ENCODE measurements around the gene HDGFL3.

HDGFL3 gene

GRCh38 chr15:83129791-83130190 is 77.8 kb downstream of the HDGFL3 start:
- H3K4me1 ChIP-seq (ENCODE audit: control insufficient read depth, insufficient read depth, low read length, poor library complexity, severe bottlenecking): no peaks in the 10 kb centered on the region
- WGBS, 2 experiments (ENCODE audit: insufficient coverage in 2 of 2): 94 to 100% methylated on average over 2 of the region's 2 CpGs
- no peak overlapping the region for H3K4me3 ChIP-seq (ENCODE audit: extremely low read depth, insufficient read depth, low read length, poor library complexity, severe bottlenecking)
- peaks cover 60% of the 10 kb centered on the region for H3K36me3 ChIP-seq (ENCODE audit: control insufficient read depth, insufficient read depth, low read length)
- H3K27ac ChIP-seq (ENCODE audit: low read depth, low read length, severe bottlenecking): no peak overlapping the region
- H3K9me3 ChIP-seq (ENCODE audit: control insufficient read depth, low read length): no peaks in the 10 kb centered on the region

DNA sequence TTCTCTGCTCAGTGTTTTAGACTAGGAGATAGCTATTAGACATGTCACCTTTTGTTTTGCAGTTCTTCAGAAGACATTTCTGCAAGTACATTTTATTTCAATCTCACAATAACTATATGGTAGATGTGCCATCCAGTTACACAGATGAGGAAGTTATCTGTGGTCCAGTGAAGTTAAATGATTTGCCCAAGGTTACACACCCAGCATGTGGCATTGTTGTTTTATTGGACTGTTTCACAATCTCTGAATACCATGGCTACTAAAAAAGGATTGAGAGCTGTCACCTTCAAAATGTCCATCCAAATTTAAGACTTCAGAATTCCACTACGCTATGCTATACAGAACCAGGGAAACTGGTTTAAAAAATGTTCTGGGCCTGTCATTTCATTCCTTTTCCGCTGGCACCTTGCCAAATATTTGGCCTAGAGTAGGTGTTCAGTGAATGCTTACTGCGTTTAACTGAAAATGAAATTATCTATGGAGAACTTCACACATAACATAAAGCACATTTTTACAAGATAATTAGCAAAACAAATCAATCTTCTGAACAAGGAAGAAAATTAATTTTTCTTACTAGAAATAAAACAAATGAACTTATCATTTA is 80.0 kb downstream of the HDGFL3 start:
- 83 to 100% methylated on average over 1 to 2 of the region's 3 CpGs for WGBS, 2 experiments (ENCODE audit: insufficient coverage in 2 of 2)
- Histone ChIP-seq H3K27ac (ENCODE audit: low read depth, low read length, severe bottlenecking) (no peak overlapping the region), H3K4me1 (ENCODE audit: control insufficient read depth, insufficient read depth, low read length, poor library complexity, severe bottlenecking) (no peaks in the 10 kb centered on the region), H3K36me3 (ENCODE audit: control insufficient read depth, insufficient read depth, low read length) (peaks cover 45% of the 10 kb centered on the region), H3K9me3 (ENCODE audit: control insufficient read depth, low read length) (no peaks in the 10 kb centered on the region), H3K4me3 (ENCODE audit: extremely low read depth, insufficient read depth, low read length, poor library complexity, severe bottlenecking) (no peak overlapping the region)

DNA sequence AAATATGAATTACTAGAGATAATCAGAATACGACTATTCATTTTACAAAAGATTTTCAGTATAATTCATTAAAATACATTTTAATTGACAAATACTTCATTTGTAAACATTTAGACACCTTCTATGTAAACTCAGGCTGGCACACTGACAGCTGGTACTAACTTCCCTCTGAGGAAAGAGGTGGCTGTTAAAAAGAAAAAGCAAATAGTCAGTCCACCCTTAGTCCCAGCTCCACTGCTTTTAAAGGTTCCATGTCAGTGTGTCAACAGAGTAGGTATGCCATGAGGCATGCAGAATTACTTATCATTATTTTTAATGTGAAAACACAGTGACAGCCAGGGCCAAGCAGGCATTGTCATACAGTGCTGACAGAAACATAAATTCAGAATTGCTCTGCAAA is 84.1 kb downstream of the HDGFL3 start:
- Histone ChIP-seq H3K9me3 (ENCODE audit: control insufficient read depth, low read length) (no peaks in the 10 kb centered on the region), H3K27ac (ENCODE audit: low read depth, low read length, severe bottlenecking) (no peak overlapping the region), H3K4me3 (ENCODE audit: extremely low read depth, insufficient read depth, low read length, poor library complexity, severe bottlenecking) (no peak overlapping the region), H3K36me3 (ENCODE audit: control insufficient read depth, insufficient read depth, low read length) (peaks cover 18% of the 10 kb centered on the region), H3K4me1 (ENCODE audit: control insufficient read depth, insufficient read depth, low read length, poor library complexity, severe bottlenecking) (no peaks in the 10 kb centered on the region)
- no CpG with 5 or more reads among the region's 1 CpG for WGBS, 2 experiments (ENCODE audit: insufficient coverage in 2 of 2)

GRCh38 chr15:83119968-83120581 is 87.5 kb downstream of the HDGFL3 start:
- WGBS, 2 experiments (ENCODE audit: insufficient coverage in 2 of 2): 96 to 97% methylated on average over 5 to 7 of the region's 9 CpGs
- Histone ChIP-seq H3K4me3 (ENCODE audit: extremely low read depth, insufficient read depth, low read length, poor library complexity, severe bottlenecking) (no peak overlapping the region), H3K27ac (ENCODE audit: low read depth, low read length, severe bottlenecking) (no peak overlapping the region), H3K9me3 (ENCODE audit: control insufficient read depth, low read length) (no peaks in the 10 kb centered on the region), H3K36me3 (ENCODE audit: control insufficient read depth, insufficient read depth, low read length) (peaks cover 11% of the 10 kb centered on the region), H3K4me1 (ENCODE audit: control insufficient read depth, insufficient read depth, low read length, poor library complexity, severe bottlenecking) (no peaks in the 10 kb centered on the region)

DNA sequence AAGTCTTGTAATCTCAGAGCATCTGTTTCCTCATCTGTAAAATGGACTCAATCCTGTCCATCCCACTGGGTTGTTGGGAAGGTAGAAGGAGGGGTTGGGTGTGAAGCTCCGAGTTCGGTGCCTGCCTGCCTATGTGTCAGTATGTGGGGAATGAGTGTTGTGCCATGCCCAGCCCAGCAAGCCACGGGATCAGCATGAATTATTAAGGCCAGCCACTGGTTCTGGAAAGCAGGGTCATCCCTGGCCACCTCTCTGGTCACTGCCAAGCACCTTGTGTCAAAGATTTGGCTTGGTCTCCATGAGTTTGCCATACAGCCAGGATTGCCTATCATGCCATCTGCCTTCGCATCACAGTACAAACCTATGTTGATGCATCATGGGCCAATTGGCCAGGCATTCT is 88.7 kb downstream of the HDGFL3 start:
- H3K27ac ChIP-seq (ENCODE audit: low read depth, low read length, severe bottlenecking): no peak overlapping the region
- no peak overlapping the region for H3K4me3 ChIP-seq (ENCODE audit: extremely low read depth, insufficient read depth, low read length, poor library complexity, severe bottlenecking)
- 97 to 100% methylated on average over 2 to 3 of the region's 4 CpGs for WGBS, 2 experiments (ENCODE audit: insufficient coverage in 2 of 2)
- H3K36me3 ChIP-seq (ENCODE audit: control insufficient read depth, insufficient read depth, low read length): peaks cover 11% of the 10 kb centered on the region
- no peaks in the 10 kb centered on the region for H3K4me1 ChIP-seq (ENCODE audit: control insufficient read depth, insufficient read depth, low read length, poor library complexity, severe bottlenecking)
- H3K9me3 ChIP-seq (ENCODE audit: control insufficient read depth, low read length): no peaks in the 10 kb centered on the region

- no peaks in the 10 kb centered on the region for H3K9me3 ChIP-seq (ENCODE audit: control insufficient read depth, low read length)
- peaks cover 11% of the 10 kb centered on the region for H3K36me3 ChIP-seq (ENCODE audit: control insufficient read depth, insufficient read depth, low read length)
- no peak overlapping the region for H3K27ac ChIP-seq (ENCODE audit: low read depth, low read length, severe bottlenecking)
- peaks cover 3% of the 10 kb centered on the region for H3K4me1 ChIP-seq (ENCODE audit: control insufficient read depth, insufficient read depth, low read length, poor library complexity, severe bottlenecking)
- 90 to 91% methylated on average over 5 to 6 of the region's 6 CpGs for WGBS, 2 experiments (ENCODE audit: insufficient coverage in 2 of 2)
- H3K4me3 ChIP-seq (ENCODE audit: extremely low read depth, insufficient read depth, low read length, poor library complexity, severe bottlenecking): no peak overlapping the region
These were observed 89.3 kb downstream of the HDGFL3 start for GRCh38 chr15:83118291-83118827.

GRCh38 chr15:83115831-83116565 is 91.6 kb downstream of the HDGFL3 start:
- H3K4me1 ChIP-seq (ENCODE audit: control insufficient read depth, insufficient read depth, low read length, poor library complexity, severe bottlenecking): peaks cover 19% of the 10 kb centered on the region
- WGBS, 2 experiments (ENCODE audit: insufficient coverage in 2 of 2): 94 to 95% methylated on average over 7 to 8 of the region's 11 CpGs
- H3K9me3 ChIP-seq (ENCODE audit: control insufficient read depth, low read length): no peaks in the 10 kb centered on the region
- H3K27ac ChIP-seq (ENCODE audit: low read depth, low read length, severe bottlenecking): no peak overlapping the region
- no peak overlapping the region for H3K4me3 ChIP-seq (ENCODE audit: extremely low read depth, insufficient read depth, low read length, poor library complexity, severe bottlenecking)
- H3K36me3 ChIP-seq (ENCODE audit: control insufficient read depth, insufficient read depth, low read length): peaks cover 11% of the 10 kb centered on the region

DNA sequence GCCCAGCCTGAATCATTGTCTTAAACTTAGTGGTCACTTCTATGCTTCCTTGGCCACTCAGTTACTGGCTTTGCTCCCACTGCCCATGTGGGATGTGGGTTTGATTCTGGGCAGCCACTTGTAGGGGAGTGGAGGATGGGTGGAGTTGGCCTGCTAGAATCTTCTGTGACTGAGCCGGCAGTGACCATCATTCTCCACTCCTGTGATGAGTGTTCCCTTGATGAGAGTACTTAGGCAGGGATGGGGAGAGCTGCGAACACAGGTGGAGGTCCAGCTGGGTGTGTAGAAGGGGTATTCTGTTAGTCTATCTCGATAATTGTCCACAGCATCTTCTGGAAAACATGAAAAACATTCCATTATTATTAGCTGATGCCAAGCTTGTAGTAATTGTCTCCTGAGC is 92.2 kb downstream of the HDGFL3 start:
- WGBS, 2 experiments (ENCODE audit: insufficient coverage in 2 of 2): 100% methylated on average over 1 of the region's 3 CpGs
- H3K9me3 ChIP-seq (ENCODE audit: control insufficient read depth, low read length): no peaks in the 10 kb centered on the region
- H3K4me1 ChIP-seq (ENCODE audit: control insufficient read depth, insufficient read depth, low read length, poor library complexity, severe bottlenecking): peaks cover 19% of the 10 kb centered on the region
- H3K4me3 ChIP-seq (ENCODE audit: extremely low read depth, insufficient read depth, low read length, poor library complexity, severe bottlenecking): no peak overlapping the region
- H3K36me3 ChIP-seq (ENCODE audit: control insufficient read depth, insufficient read depth, low read length): peaks cover 5% of the 10 kb centered on the region
- H3K27ac ChIP-seq (ENCODE audit: low read depth, low read length, severe bottlenecking): no peak overlapping the region

GRCh38 chr15:83114856-83115255 is 92.8 kb downstream of the HDGFL3 start:
- Histone ChIP-seq H3K9me3 (ENCODE audit: control insufficient read depth, low read length) (no peaks in the 10 kb centered on the region), H3K4me1 (ENCODE audit: control insufficient read depth, insufficient read depth, low read length, poor library complexity, severe bottlenecking) (peaks cover 19% of the 10 kb centered on the region), H3K36me3 (ENCODE audit: control insufficient read depth, insufficient read depth, low read length) (peaks cover 5% of the 10 kb centered on the region), H3K27ac (ENCODE audit: low read depth, low read length, severe bottlenecking) (no peak overlapping the region), H3K4me3 (ENCODE audit: extremely low read depth, insufficient read depth, low read length, poor library complexity, severe bottlenecking) (no peak overlapping the region)
- 93 to 100% methylated on average over 6 of the region's 6 CpGs for WGBS, 2 experiments (ENCODE audit: insufficient coverage in 2 of 2)

DNA sequence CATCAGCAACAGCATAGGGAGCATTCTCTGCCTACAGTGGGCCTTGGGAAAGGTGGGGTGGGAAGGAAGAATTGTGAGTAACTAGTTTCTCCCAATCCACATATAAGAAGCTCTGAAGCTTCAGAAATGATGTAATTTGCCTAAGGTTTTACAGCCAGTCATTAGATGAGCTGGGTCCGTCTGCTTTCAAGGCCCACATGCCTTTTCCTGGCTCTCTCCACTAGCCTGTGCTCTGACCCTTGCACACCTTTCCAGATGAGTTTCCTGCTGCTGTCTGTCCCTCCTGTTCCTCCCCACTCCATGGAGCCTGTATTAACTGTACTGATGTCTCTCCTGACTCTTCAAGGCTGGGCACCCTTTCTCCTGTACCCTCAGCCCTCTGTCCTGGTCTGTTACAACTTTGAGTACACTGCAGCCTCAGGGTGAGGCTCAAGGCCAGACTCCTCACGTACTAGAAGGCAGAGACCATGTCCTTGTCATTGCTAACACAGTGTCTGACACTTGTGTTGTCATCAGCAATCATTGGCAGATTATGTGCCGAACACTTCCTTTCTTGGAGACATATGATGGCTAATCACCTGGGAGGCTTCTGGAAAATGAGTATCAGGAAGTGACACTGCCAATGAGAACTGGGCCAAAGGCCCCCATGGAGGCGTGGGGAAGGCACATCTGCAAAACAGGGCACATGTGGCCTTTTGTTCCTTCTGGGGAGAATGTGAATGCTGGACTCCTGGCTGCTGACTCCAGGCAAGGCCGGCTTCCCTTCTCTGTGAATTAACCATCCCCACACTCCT is 93.5 kb downstream of the HDGFL3 start:
- Histone ChIP-seq H3K9me3 (ENCODE audit: control insufficient read depth, low read length) (no peaks in the 10 kb centered on the region), H3K4me3 (ENCODE audit: extremely low read depth, insufficient read depth, low read length, poor library complexity, severe bottlenecking) (no peak overlapping the region), H3K27ac (ENCODE audit: low read depth, low read length, severe bottlenecking) (no peak overlapping the region), H3K4me1 (ENCODE audit: control insufficient read depth, insufficient read depth, low read length, poor library complexity, severe bottlenecking) (peaks cover 19% of the 10 kb centered on the region), H3K36me3 (ENCODE audit: control insufficient read depth, insufficient read depth, low read length) (peaks cover 5% of the 10 kb centered on the region)
- 87 to 93% methylated on average over 5 of the region's 5 CpGs for WGBS, 2 experiments (ENCODE audit: insufficient coverage in 2 of 2)

Data from mesodermal cell (in vitro differentiated cells).